Type B pancreatic cell (in vitro differentiated cells): Measurements from ENCODE around the gene KATNB1. TPM values are rescaled to one million over a fixed set of nuclear protein-coding genes. Genes with fewer than 3 reads are reported as not detected.
"Not testable (repeated sequence)": the region's sequence is repeated elsewhere in the genome, so short reads cannot be mapped to it uniquely, and the experiment has no call there.

Source experiments
- DNase-seq: peaks from one replicate; pipeline ENCODE4 v3.0.0; 2021; ENCODE audit warnings: mixed read lengths; ENCODE audit not compliant: unreplicated experiment; ENCODE audit errors: extremely low spot score
- H3K27ac Mint-ChIP-seq: 2 replicates; pipeline ENCODE4 v1.8.0; 2021; ENCODE audit warnings: mild to moderate bottlenecking, mixed read lengths
- H3K27me3 Mint-ChIP-seq: 2 replicates; pipeline ENCODE4 v1.8.0; 2021; ENCODE audit warnings: mixed read lengths
- H3K36me3 Mint-ChIP-seq: 2 replicates; pipeline ENCODE4 v1.8.0; 2021; ENCODE audit warnings: mixed read lengths
- H3K4me1 Mint-ChIP-seq: one replicate; pipeline ENCODE4 v1.8.0; 2021; ENCODE audit warnings: mixed read lengths; ENCODE audit not compliant: unreplicated experiment
- H3K4me3 Mint-ChIP-seq: 2 replicates; pipeline ENCODE4 v1.8.0; 2021; ENCODE audit warnings: mild to moderate bottlenecking, mixed read lengths
- H3K9me3 Mint-ChIP-seq: 2 replicates; pipeline ENCODE4 v1.8.0; 2021; ENCODE audit warnings: mixed read lengths
- CTCF ChIP-seq: fragments of 200-600 bp; sonication (generic); conservative IDR thresholded peaks from 2 replicates; pipeline ENCODE4 v1.5.0; 2021; ENCODE audit warnings: antibody characterized with exemption, mild to moderate bottlenecking
- total RNA-seq: library from RNA; stranded (reverse); gene quantifications from 2 replicates; pipeline ENCODE4 v1.2.1, GENCODE V29; 2021; ENCODE audit warnings: low replicate concordance

Gene KATNB1
- total RNA-seq, 1 donor from 2014 or later: 31.7 TPM

DNA sequence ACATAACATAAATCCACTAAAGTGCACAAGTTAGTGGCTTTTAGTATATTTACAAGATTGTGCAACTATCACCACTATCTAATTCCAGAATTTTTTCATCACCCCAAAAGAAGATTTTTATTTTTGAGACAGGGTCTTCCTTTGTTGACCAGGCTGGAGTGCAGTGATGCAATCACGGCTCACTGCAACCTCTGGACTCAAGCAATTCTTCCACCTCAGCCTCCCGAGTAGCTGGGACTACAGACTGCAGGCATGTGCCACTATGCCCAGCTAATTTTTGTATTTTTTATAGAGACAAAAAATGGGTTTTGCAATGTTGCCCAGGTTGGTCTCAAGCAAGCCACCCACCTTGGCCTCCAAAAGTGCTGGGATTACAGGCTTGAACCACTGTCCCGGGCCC lies 25.9 kb upstream of the KATNB1 start:
- Mint-ChIP-seq H3K4me1 (peaks cover under 1% of the 10 kb centered on the region), H3K27me3 (no peaks in the 10 kb centered on the region)
- TF ChIP-seq CTCF: no peak

DNA sequence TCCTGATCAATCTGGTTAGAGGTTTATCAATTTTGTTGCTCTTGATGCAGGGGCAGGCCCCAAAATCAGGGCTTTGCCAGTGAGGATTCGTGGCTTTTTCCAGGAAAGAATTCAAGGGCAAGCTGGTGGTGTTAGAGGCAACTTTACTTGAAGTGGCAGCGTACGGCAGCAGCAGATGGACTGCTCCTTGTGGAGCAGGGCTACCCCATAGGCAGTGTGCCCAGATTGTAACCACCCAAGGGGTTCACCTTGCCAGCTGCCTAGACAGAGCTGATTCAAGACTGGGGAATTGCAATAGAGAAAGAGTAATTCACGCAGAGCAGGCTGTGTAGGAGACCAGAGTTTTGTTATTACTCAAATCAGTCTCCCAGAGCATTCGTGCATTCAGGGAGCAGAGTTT lies 24.2 kb upstream of the KATNB1 start:
- no peak for DNase-seq
- Mint-ChIP-seq H3K4me1 (no peaks in the 10 kb centered on the region), H3K27me3 (no peaks in the 10 kb centered on the region), H3K27ac (no peak overlapping the region), H3K9me3 (no peaks in the 10 kb centered on the region), H3K36me3 (no peaks in the 10 kb centered on the region), H3K4me3 (no peak overlapping the region)
- TF ChIP-seq CTCF: no peak

More for the DNA sequence above, 25.9 kb upstream of the KATNB1 start:
- DNase-seq: no peak
- Mint-ChIP-seq H3K4me3 (no peak overlapping the region), H3K27ac (no peak overlapping the region), H3K9me3 (no peaks in the 10 kb centered on the region), H3K36me3 (no peaks in the 10 kb centered on the region)

GRCh38 chr16:57711993-57712392 lies 23.6 kb upstream of the KATNB1 start:
- Mint-ChIP-seq H3K36me3 (no peaks in the 10 kb centered on the region), H3K27me3 (no peaks in the 10 kb centered on the region), H3K27ac (no peak overlapping the region), H3K4me1 (no peaks in the 10 kb centered on the region), H3K9me3 (no peaks in the 10 kb centered on the region), H3K4me3 (no peak overlapping the region)
- no peak for DNase-seq
- TF ChIP-seq CTCF: no peak

GRCh38 chr16:57712569-57712968 lies 23.0 kb upstream of the KATNB1 start:
- H3K27me3 Mint-ChIP-seq, DNase-seq, H3K36me3 Mint-ChIP-seq, H3K27ac Mint-ChIP-seq, H3K4me3 Mint-ChIP-seq, H3K4me1 Mint-ChIP-seq, H3K9me3 Mint-ChIP-seq: not testable (repeated sequence)

DNA sequence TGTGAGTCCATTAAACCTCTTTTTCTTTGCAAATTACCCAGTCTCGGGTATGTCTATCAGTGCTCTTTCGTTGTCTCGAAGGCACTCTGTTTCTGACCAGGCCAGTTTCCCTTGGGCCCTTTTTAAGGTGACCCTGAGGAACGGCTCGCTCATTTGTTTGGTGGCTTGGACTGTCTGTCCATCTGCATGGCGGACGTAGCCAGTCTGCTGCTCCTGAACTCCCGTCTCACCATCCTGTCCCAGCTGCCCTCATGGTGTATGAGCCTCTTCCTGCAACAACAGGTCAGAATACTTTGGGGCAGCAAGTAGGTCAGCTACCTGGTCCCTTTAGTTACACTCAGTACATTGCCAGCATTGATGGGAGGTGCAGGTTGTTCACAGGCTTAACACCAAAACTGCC lies 22.0 kb upstream of the KATNB1 start:
- no peak for TF ChIP-seq CTCF
- DNase-seq: no peak
- H3K4me3 Mint-ChIP-seq: no peak overlapping the region
- no peaks in the 10 kb centered on the region for H3K27me3 Mint-ChIP-seq
- H3K9me3 Mint-ChIP-seq: no peaks in the 10 kb centered on the region
- H3K4me1 Mint-ChIP-seq: no peaks in the 10 kb centered on the region
- no peak overlapping the region for H3K27ac Mint-ChIP-seq
- no peaks in the 10 kb centered on the region for H3K36me3 Mint-ChIP-seq

DNA sequence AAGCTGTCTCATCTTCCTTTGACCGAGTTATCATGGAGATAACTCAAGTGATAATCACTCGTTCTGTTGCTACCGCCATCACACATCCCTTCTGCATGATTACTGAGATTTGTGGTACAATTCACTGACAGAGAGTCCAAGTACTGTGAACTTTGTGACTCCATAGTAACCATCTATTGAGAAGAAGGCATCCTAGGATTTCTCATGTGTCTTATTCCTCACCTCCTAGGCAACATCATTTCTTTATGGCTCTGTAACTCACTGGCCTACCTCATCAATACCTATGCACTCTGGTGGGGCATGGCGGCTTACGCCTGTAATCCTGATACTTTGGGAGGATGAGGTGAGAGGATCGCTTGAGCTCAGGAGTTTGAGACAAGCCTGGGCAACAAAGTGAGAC lies 21.5 kb upstream of the KATNB1 start:
- Mint-ChIP-seq H3K27ac (no peak overlapping the region), H3K4me1 (no peaks in the 10 kb centered on the region), H3K27me3 (no peaks in the 10 kb centered on the region), H3K4me3 (no peak overlapping the region), H3K36me3 (no peaks in the 10 kb centered on the region), H3K9me3 (no peaks in the 10 kb centered on the region)
- no peak for DNase-seq
- no peak for TF ChIP-seq CTCF
